Uterus (tissue), 4 donors: Measurements from ENCODE around the gene UBE2U. TPM values are rescaled to one million over a fixed set of nuclear protein-coding genes. Genes with fewer than 3 reads are reported as not detected.

ENCODE experiments used
- DNase-seq, 2 donors: peaks; one replicate each; pipeline ENCODE4 v3.0.0-alpha.2; 2019 to 2020
- H3K27ac ChIP-seq, 2 donors: fragments of 200-600 bp; sonication (generic); 1 replicate in 1 of 2; 2 replicates in 1 of 2; pipeline ENCODE4 v1.5.1; 2016 to 2018
- H3K27me3 ChIP-seq, 2 donors: fragments of 200-600 bp; sonication (generic); one replicate each; pipeline ENCODE4 v1.5.1; 2018 to 2019; ENCODE audit warnings: control low read depth in 1 of 2
- H3K36me3 ChIP-seq, 2 donors: fragments of 200-600 bp; sonication (generic); one replicate each; pipeline ENCODE4 v1.5.1; 2019; ENCODE audit warnings: control low read depth in 1 of 2
- H3K4me1 ChIP-seq, 2 donors: fragments of 200-600 bp; sonication (generic); one replicate each; pipeline ENCODE4 v1.5.1; 2018 to 2019; ENCODE audit warnings: control low read depth in 1 of 2
- H3K4me3 ChIP-seq, 2 donors: fragments of 200-600 bp; sonication (generic); 1 replicate in 1 of 2; 2 replicates in 1 of 2; pipeline ENCODE4 v1.5.1; 2018 to 2019; ENCODE audit warnings: mild to moderate bottlenecking in 1 of 2
- H3K9me3 ChIP-seq, 2 donors: fragments of 200-600 bp; sonication (generic); one replicate each; pipeline ENCODE4 v1.5.1; 2019; ENCODE audit warnings: control low read depth in 1 of 2
- CTCF ChIP-seq, 4 experiments: fragments of 200-600 bp in 2 of 4; fragments of 450-650 bp in 2 of 4; sonication (generic) in 2 of 4; IDR thresholded peaks; one replicate each; pipeline ENCODE4 v1.5.1; 2016 to 2019; ENCODE audit warnings: antibody characterized with exemption in 4 of 4, mild to moderate bottlenecking in 2 of 4, moderate library complexity in 1 of 4
- POLR2A ChIP-seq, 2 donors: fragments of 450-650 bp; IDR thresholded peaks; one replicate each; pipeline ENCODE4 v1.6.1; 2016; ENCODE audit warnings: antibody characterized with exemption in 2 of 2, mild to moderate bottlenecking in 1 of 2, moderate library complexity in 1 of 2
- intact Hi-C: fragments of 100-400 bp; cut with DNase I; formaldehyde crosslinking; loops from one replicate; pipeline ENCODE4 v1.15.1; 2023; ENCODE audit warnings: low total_unique reads
- total RNA-seq, 4 donors: library from RNA; depleted of rRNA in 3 of 4; stranded (reverse); fragments of >200 nt in 3 of 4; gene quantifications; one replicate each; pipeline versions ENCODE4 v1.1.0 to v1.2.4, GENCODE V29; 2014 to 2023
- donor health status: DM: yes; HTN: yes; CAD: no.

The UBE2U gene
- total RNA-seq, result not detected

- H3K4me3 ChIP-seq, result no peak within 1 kb of the TSS
- DNase-seq, result no peak
- H3K27ac ChIP-seq, result no peak within 1 kb of the TSS
- H3K36me3 ChIP-seq, result no peaks in the 10 kb centered on the region
- no peak for TF ChIP-seq POLR2A (IDR thresholded peaks at IDR 0.05)
- TF ChIP-seq CTCF (IDR thresholded peaks at IDR 0.05), result no peak
- H3K27me3 ChIP-seq, result no peaks in the 10 kb centered on the region
- intact Hi-C loops, result no loop called here
- H3K4me1 ChIP-seq, result no peaks in the 10 kb centered on the region
- no peaks in the 10 kb centered on the region for H3K9me3 ChIP-seq
Measured at GRCh38 chr1:64203420-64203819, at the start of gene UBE2U. TSS of gene UBE2U (plus strand) at chr1:64203623. CDS start at chr1:64204051, 428 bp downstream.

- intact Hi-C loops, result no loop called here
- no peak for DNase-seq
- Histone ChIP-seq H3K36me3 (no peaks in the 10 kb centered on the region), H3K4me3 (no peak overlapping the region), H3K27ac (no peak overlapping the region), H3K9me3 (no peaks in the 10 kb centered on the region), H3K27me3 (no peaks in the 10 kb centered on the region), H3K4me1 (no peaks in the 10 kb centered on the region)
- TF ChIP-seq CTCF (IDR thresholded peaks at IDR 0.05) (no peak), POLR2A (IDR thresholded peaks at IDR 0.05) (no peak)
Measured at GRCh38 chr1:64155278-64155677, 48.1 kb upstream of the UBE2U start.

GRCh38 chr1:64161357-64161941, 42.0 kb upstream of the UBE2U start:
- H3K27ac ChIP-seq, result no peak overlapping the region

GRCh38 chr1:64162151-64162550, 41.3 kb upstream of the UBE2U start:
- no peak for DNase-seq
- H3K27ac ChIP-seq, result no peak overlapping the region
- no peaks in the 10 kb centered on the region for H3K36me3 ChIP-seq
- H3K4me3 ChIP-seq, result no peak overlapping the region
- no peaks in the 10 kb centered on the region for H3K27me3 ChIP-seq
- H3K9me3 ChIP-seq, result no peaks in the 10 kb centered on the region
- intact Hi-C loops, result no loop called here
- TF ChIP-seq POLR2A (IDR thresholded peaks at IDR 0.05), result no peak
- no peak for TF ChIP-seq CTCF (IDR thresholded peaks at IDR 0.05)
- H3K4me1 ChIP-seq, result no peaks in the 10 kb centered on the region

More at GRCh38 chr1:64161357-64161941, 42.0 kb upstream of the UBE2U start:
- TF ChIP-seq CTCF (IDR thresholded peaks at IDR 0.05) (no peak), POLR2A (IDR thresholded peaks at IDR 0.05) (no peak)
- Histone ChIP-seq H3K4me3 (no peak overlapping the region), H3K9me3 (no peaks in the 10 kb centered on the region), H3K27me3 (no peaks in the 10 kb centered on the region), H3K4me1 (no peaks in the 10 kb centered on the region), H3K36me3 (no peaks in the 10 kb centered on the region)
- DNase-seq, result no peak
- intact Hi-C loops, result no loop called here

- Histone ChIP-seq H3K4me1 (no peaks in the 10 kb centered on the region), H3K9me3 (no peaks in the 10 kb centered on the region), H3K27me3 (no peaks in the 10 kb centered on the region), H3K4me3 (no peak overlapping the region), H3K36me3 (no peaks in the 10 kb centered on the region), H3K27ac (no peak overlapping the region)
- TF ChIP-seq CTCF (IDR thresholded peaks at IDR 0.05) (no peak), POLR2A (IDR thresholded peaks at IDR 0.05) (no peak)
- intact Hi-C loops, result no loop called here
- DNase-seq, result no peak
Measured at GRCh38 chr1:64162804-64163203, 40.6 kb upstream of the UBE2U start.
